WTC11 (cell line): ENCODE data around the gene KMT2A. TPM values are rescaled to one million over a fixed set of nuclear protein-coding genes. Genes with fewer than 3 reads are reported as not detected.

Experiments
- ATAC-seq: fragments of 200-7000 bp; cut with Tn5 transposase; 2 replicates; pipeline ENCODE4 v1.10.0; 2021; ENCODE audit warnings: mild to moderate bottlenecking, moderate library complexity
- CTCF ChIA-PET: fragments of 300-600 bp; sonication (Branson Sonifier 250); formaldehyde crosslinking; loops from one replicate; lab custom pipeline; 2021; ENCODE audit warnings: antibody characterized with exemption; lab: Charles Lee
- POLR2A ChIA-PET: fragments of 350-600 bp; sonication (Branson Sonifier 250); formaldehyde crosslinking; loops from one replicate; lab custom pipeline; 2021; ENCODE audit warnings: antibody characterized with exemption; lab: Charles Lee
- DNase-seq: peaks from one replicate; pipeline ENCODE4 v3.0.0; 2021; ENCODE audit warnings: low spot score
- H3K27ac Mint-ChIP-seq: 2 replicates; pipeline ENCODE4 v1.8.0; 2021; ENCODE audit warnings: mixed read lengths
- H3K27me3 Mint-ChIP-seq: 2 replicates; pipeline ENCODE4 v1.8.0; 2021; ENCODE audit warnings: low read depth, mild to moderate bottlenecking, moderate library complexity, mixed read lengths
- H3K36me3 Mint-ChIP-seq: 2 replicates; pipeline ENCODE4 v1.8.0; 2021; ENCODE audit warnings: mixed read lengths
- H3K4me1 Mint-ChIP-seq: 2 replicates; pipeline ENCODE4 v1.8.0; 2022; ENCODE audit warnings: mixed read lengths
- H3K4me3 Mint-ChIP-seq: 2 replicates; pipeline ENCODE4 v1.8.0; 2021; ENCODE audit warnings: mild to moderate bottlenecking, moderate library complexity, mixed read lengths
- H3K9me3 Mint-ChIP-seq: 2 replicates; pipeline ENCODE4 v1.8.0; 2021; ENCODE audit warnings: mixed read lengths
- ATF2 ChIP-seq: sonication (generic); formaldehyde crosslinking; IDR thresholded peaks from 2 replicates; pipeline ENCODE4 v1.8.1; 2022; ENCODE audit warnings: low read depth, missing genetic modification reagents, borderline replicate concordance
- ATF6 ChIP-seq: sonication (generic); formaldehyde crosslinking; IDR thresholded peaks from 2 replicates; pipeline ENCODE4 v1.8.1; 2023; ENCODE audit warnings: mild to moderate bottlenecking, missing genetic modification reagents
- CREM ChIP-seq: sonication (generic); formaldehyde crosslinking; IDR thresholded peaks from 2 replicates; pipeline ENCODE4 v1.8.1; 2022; ENCODE audit warnings: mild to moderate bottlenecking, missing genetic modification reagents, moderate library complexity
- ELF4 ChIP-seq: sonication (generic); formaldehyde crosslinking; IDR thresholded peaks from 2 replicates; pipeline ENCODE4 v1.8.1; 2022; ENCODE audit warnings: low read depth, mild to moderate bottlenecking, moderate library complexity, missing genetic modification reagents
- ESRRA ChIP-seq: sonication (generic); formaldehyde crosslinking; IDR thresholded peaks from 2 replicates; pipeline ENCODE4 v1.8.1; 2022; ENCODE audit warnings: mild to moderate bottlenecking, missing genetic modification reagents, borderline replicate concordance
- ETV6 ChIP-seq: sonication (generic); formaldehyde crosslinking; IDR thresholded peaks from 2 replicates; pipeline ENCODE4 v1.8.1; 2022; ENCODE audit warnings: mild to moderate bottlenecking, missing genetic modification reagents
- FOXP1 ChIP-seq: sonication (generic); formaldehyde crosslinking; IDR thresholded peaks from 2 replicates; pipeline ENCODE4 v1.8.0; 2022; ENCODE audit warnings: missing genetic modification reagents, mild to moderate bottlenecking, moderate library complexity, borderline replicate concordance
- GTF2I ChIP-seq: fragments of 250-450 bp; sonication (Bioruptor Pico); conservative IDR thresholded peaks from 2 replicates; pipeline ENCODE4 v1.4.0; 2021; ENCODE audit warnings: mild to moderate bottlenecking
- NFATC4 ChIP-seq: fragments of 250-450 bp; sonication (Bioruptor Pico); IDR thresholded peaks from 2 replicates; pipeline ENCODE4 v1.9.0; 2021; ENCODE audit warnings: mild to moderate bottlenecking
- NFE2L1 ChIP-seq: sonication (generic); formaldehyde crosslinking; IDR thresholded peaks from 2 replicates; pipeline ENCODE4 v1.8.1; 2023; ENCODE audit warnings: missing genetic modification reagents
- NFYB ChIP-seq: sonication (generic); formaldehyde crosslinking; conservative IDR thresholded peaks from 2 replicates; pipeline ENCODE4 v1.8.0; 2022; ENCODE audit warnings: low read depth, missing genetic modification reagents
- TEAD1 ChIP-seq: sonication (generic); formaldehyde crosslinking; IDR thresholded peaks from 2 replicates; pipeline ENCODE4 v1.8.0; 2022; ENCODE audit warnings: mild to moderate bottlenecking, missing genetic modification reagents
- TEAD4 ChIP-seq: sonication (generic); formaldehyde crosslinking; IDR thresholded peaks from 2 replicates; pipeline ENCODE4 v1.8.0; 2022; ENCODE audit warnings: mild to moderate bottlenecking, missing genetic modification reagents
- TP53 ChIP-seq: sonication (generic); formaldehyde crosslinking; IDR thresholded peaks from 2 replicates; pipeline ENCODE4 v1.8.1; 2023; ENCODE audit warnings: mild to moderate bottlenecking, missing genetic modification reagents
- ZBTB43 ChIP-seq: sonication (generic); formaldehyde crosslinking; IDR thresholded peaks from 2 replicates; pipeline ENCODE4 v1.8.1; 2023; ENCODE audit warnings: mild to moderate bottlenecking, missing genetic modification reagents
- ZNF121 ChIP-seq: sonication (generic); formaldehyde crosslinking; IDR thresholded peaks from 2 replicates; pipeline ENCODE4 v1.8.0; 2023; ENCODE audit warnings: missing genetic modification reagents
- ZNF396 ChIP-seq: fragments of 250-450 bp; sonication (Bioruptor Pico); IDR thresholded peaks from 2 replicates; pipeline ENCODE4 v1.8.0; 2021; ENCODE audit warnings: mild to moderate bottlenecking, moderate library complexity, borderline replicate concordance
- ZNF512 ChIP-seq: sonication (generic); formaldehyde crosslinking; IDR thresholded peaks from 2 replicates; pipeline ENCODE4 v1.8.1; 2022; ENCODE audit warnings: missing genetic modification reagents, borderline replicate concordance
- total RNA-seq: library from RNA; stranded (reverse); gene quantifications from 3 replicates; pipeline ENCODE4 v1.2.3, GENCODE V29; 2021
- TF ChIP-seq, protein P1 (sequence below): sonication (generic); formaldehyde crosslinking; IDR thresholded peaks from 2 replicates; pipeline ENCODE4 v1.8.1; 2023; ENCODE audit warnings: mild to moderate bottlenecking, moderate library complexity, missing genetic modification reagents
- TF ChIP-seq, protein P2 (sequence below): sonication (generic); formaldehyde crosslinking; IDR thresholded peaks from 2 replicates; pipeline ENCODE4 v1.8.0; 2023; ENCODE audit warnings: missing genetic modification reagents
- TF ChIP-seq, protein P3 (sequence below): sonication (generic); formaldehyde crosslinking; IDR thresholded peaks from 2 replicates; pipeline ENCODE4 v1.8.0; 2022; ENCODE audit warnings: mild to moderate bottlenecking, missing genetic modification reagents

Gene KMT2A
- total RNA-seq, 1 experiment from 2014 or later: 59.1 TPM

- peaks cover 63% of the 10 kb centered on the region for H3K4me1 Mint-ChIP-seq
- POLR2A ChIA-PET: interaction anchor here (0.9 kb wide), 1 partner anchor 10 kb away, joined by 3 read pairs; no protein-coding TSS in a partner anchor
- DNase-seq (peak; percentile 27), ATAC-seq (no peak)
- peaks cover 10% of the 10 kb centered on the region for H3K36me3 Mint-ChIP-seq
- H3K9me3 Mint-ChIP-seq: no peaks in the 10 kb centered on the region
- H3K4me3 Mint-ChIP-seq: peak overlapping the region; percentile 95
- H3K27ac Mint-ChIP-seq: peak overlapping the region; percentile 5; the same call in 1 of the 2 replicates
- no peak for TF ChIP-seq ZNF396 (CRISPR knock-in tag)
- TF ChIP-seq, protein P1, sequence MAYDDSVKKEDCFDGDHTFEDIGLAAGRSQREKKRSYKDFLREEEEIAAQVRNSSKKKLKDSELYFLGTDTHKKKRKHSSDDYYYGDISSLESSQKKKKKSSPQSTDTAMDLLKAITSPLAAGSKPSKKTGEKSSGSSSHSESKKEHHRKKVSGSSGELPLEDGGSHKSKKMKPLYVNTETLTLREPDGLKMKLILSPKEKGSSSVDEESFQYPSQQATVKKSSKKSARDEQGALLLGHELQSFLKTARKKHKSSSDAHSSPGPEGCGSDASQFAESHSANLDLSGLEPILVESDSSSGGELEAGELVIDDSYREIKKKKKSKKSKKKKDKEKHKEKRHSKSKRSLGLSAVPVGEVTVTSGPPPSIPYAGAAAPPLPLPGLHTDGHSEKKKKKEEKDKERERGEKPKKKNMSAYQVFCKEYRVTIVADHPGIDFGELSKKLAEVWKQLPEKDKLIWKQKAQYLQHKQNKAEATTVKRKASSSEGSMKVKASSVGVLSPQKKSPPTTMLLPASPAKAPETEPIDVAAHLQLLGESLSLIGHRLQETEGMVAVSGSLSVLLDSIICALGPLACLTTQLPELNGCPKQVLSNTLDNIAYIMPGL: no peak
- no peak for TF ChIP-seq ATF2 (CRISPR knock-in tag)
- no peak for TF ChIP-seq ESRRA (CRISPR knock-in tag)
- TF ChIP-seq ZNF512: no peak
- TF ChIP-seq GTF2I (CRISPR knock-in tag): no peak
- no peak for TF ChIP-seq TEAD1 (CRISPR knock-in tag)
- no peak for TF ChIP-seq ZNF121 (CRISPR knock-in tag)
- H3K27me3 Mint-ChIP-seq: peaks cover 7% of the 10 kb centered on the region
- CTCF ChIA-PET: interaction anchor here (0.6 to 1.8 kb wide), 4 partner anchors 28 to 264 kb away, joined by 3 to 6 read pairs (median 4); no protein-coding TSS in a partner anchor
Measured at GRCh38 chr11:118438314-118438931, 2.1 kb downstream of the KMT2A start.

GRCh38 chr11:118439646-118440045 is 3.4 kb downstream of the KMT2A start:
- peak overlapping the region; percentile 95 for H3K4me3 Mint-ChIP-seq
- TF ChIP-seq NFYB (CRISPR knock-in tag) (no peak), ATF2 (CRISPR knock-in tag) (no peak), ZNF396 (CRISPR knock-in tag) (no peak), CREM (CRISPR knock-in tag) (no peak), ELF4 (CRISPR knock-in tag) (no peak), ATF6 (CRISPR knock-in tag) (no peak), ETV6 (CRISPR knock-in tag) (no peak), FOXP1 (CRISPR knock-in tag) (no peak), TEAD4 (CRISPR knock-in tag) (no peak), ZBTB43 (CRISPR knock-in tag) (no peak), TEAD1 (CRISPR knock-in tag) (no peak), TP53 (CRISPR knock-in tag) (no peak), NFE2L1 (CRISPR knock-in tag) (no peak), NFATC4 (no peak)
- TF ChIP-seq, protein P1: no peak
- TF ChIP-seq, protein P2, sequence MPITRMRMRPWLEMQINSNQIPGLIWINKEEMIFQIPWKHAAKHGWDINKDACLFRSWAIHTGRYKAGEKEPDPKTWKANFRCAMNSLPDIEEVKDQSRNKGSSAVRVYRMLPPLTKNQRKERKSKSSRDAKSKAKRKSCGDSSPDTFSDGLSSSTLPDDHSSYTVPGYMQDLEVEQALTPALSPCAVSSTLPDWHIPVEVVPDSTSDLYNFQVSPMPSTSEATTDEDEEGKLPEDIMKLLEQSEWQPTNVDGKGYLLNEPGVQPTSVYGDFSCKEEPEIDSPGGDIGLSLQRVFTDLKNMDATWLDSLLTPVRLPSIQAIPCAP (CRISPR knock-in tag): no peak
- TF ChIP-seq, protein P3, sequence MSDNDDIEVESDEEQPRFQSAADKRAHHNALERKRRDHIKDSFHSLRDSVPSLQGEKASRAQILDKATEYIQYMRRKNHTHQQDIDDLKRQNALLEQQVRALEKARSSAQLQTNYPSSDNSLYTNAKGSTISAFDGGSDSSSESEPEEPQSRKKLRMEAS (CRISPR knock-in tag): no peak

More at GRCh38 chr11:118439646-118440045, 3.4 kb downstream of the KMT2A start:
- Mint-ChIP-seq H3K36me3 (peaks cover 10% of the 10 kb centered on the region), H3K4me1 (peaks cover 60% of the 10 kb centered on the region), H3K27ac (peak overlapping the region; percentile 11; the same call in 1 of the 2 replicates), H3K9me3 (no peaks in the 10 kb centered on the region), H3K27me3 (no peaks in the 10 kb centered on the region)
- ChIA-PET CTCF (interaction anchor here (1.8 kb wide), 1 partner anchor 49 kb away, joined by 6 read pairs; no protein-coding TSS in a partner anchor), POLR2A (interaction anchor here (0.6 kb wide), 1 partner anchor 105 kb away, joined by 3 read pairs; no protein-coding TSS in a partner anchor)
- DNase-seq (no peak), ATAC-seq (no peak)
